HEK293 (cell line): ENCODE measurements around the gene PTPDC1.
A peak's percentile ranks its signal among the peaks of the same experiment; 100 is the strongest.

Source experiments
- CTCF ChIA-PET: fragments of 350-600 bp; formaldehyde crosslinking; extraction: SDS; loops from one replicate; lab custom pipeline; 2021; ENCODE audit warnings: antibody characterized with exemption; lab: Yijun Ruan, JAX
- POLR2A ChIA-PET: fragments of 300-600 bp; formaldehyde crosslinking; extraction: SDS; loops from one replicate; lab custom pipeline; 2020; ENCODE audit warnings: antibody characterized with exemption, inconsistent platforms; lab: Yijun Ruan, JAX
- H3K27ac ChIP-seq: fragments of 200-500 bp; sonication (Bioruptor generic); 2 replicates; pipeline ENCODE4 v1.5.1; 2014; ENCODE audit warnings: low read depth, low read length, control low read depth, inconsistent platforms; ENCODE audit errors: extremely low read depth
- H3K36me3 ChIP-seq, 2 experiments: fragments of 200-500 bp in 1 of 2; sonication (Bioruptor generic) in 1 of 2; 1 replicate in 1 of 2; 2 replicates in 1 of 2; pipeline ENCODE4 v1.5.1; 2014 to 2017; ENCODE audit warnings: inconsistent platforms in 2 of 2, low read length in 2 of 2; ENCODE audit not compliant: control insufficient read depth in 2 of 2, insufficient read depth in 1 of 2
- H3K4me1 ChIP-seq: fragments of 200-500 bp; sonication (Bioruptor generic); 2 replicates; pipeline ENCODE4 v1.5.1; 2014; ENCODE audit warnings: mild to moderate bottlenecking, low read length, inconsistent platforms; ENCODE audit not compliant: control insufficient read depth, insufficient read depth
- H3K4me3 ChIP-seq: 2 replicates; pipeline ENCODE4 v1.5.1; 2011; ENCODE audit warnings: low read depth, mild to moderate bottlenecking, control low read depth, low read length, moderate library complexity
- H3K9me3 ChIP-seq: fragments of 200-500 bp; sonication (Bioruptor generic); 2 replicates; pipeline ENCODE4 v1.5.1; 2014; ENCODE audit warnings: low read depth, low read length, inconsistent platforms; ENCODE audit not compliant: control insufficient read depth, insufficient read depth
- BCL11A ChIP-seq: fragments of 450-650 bp; formaldehyde crosslinking; IDR thresholded peaks from 2 replicates; pipeline ENCODE4 v1.5.1; 2016; ENCODE audit warnings: low read depth, missing biosample characterization, missing genetic modification characterization
- EGR2 ChIP-seq: fragments of 450-650 bp; formaldehyde crosslinking; IDR thresholded peaks from 2 replicates; pipeline ENCODE4 v1.5.1; 2016; ENCODE audit warnings: low read depth, missing biosample characterization, missing genetic modification characterization
- FEZF1 ChIP-seq: fragments of 450-650 bp; formaldehyde crosslinking; IDR thresholded peaks from 2 replicates; pipeline ENCODE4 v1.5.1; 2016; ENCODE audit warnings: missing biosample characterization, missing genetic modification characterization
- GLIS2 ChIP-seq: fragments of 450-650 bp; formaldehyde crosslinking; IDR thresholded peaks from 2 replicates; pipeline ENCODE4 v1.5.1; 2016; ENCODE audit warnings: missing biosample characterization, missing genetic modification characterization
- KLF7 ChIP-seq: fragments of 450-650 bp; formaldehyde crosslinking; IDR thresholded peaks from 2 replicates; pipeline ENCODE4 v1.5.1; 2016; ENCODE audit warnings: missing biosample characterization, missing genetic modification characterization, borderline replicate concordance
- SETDB1 ChIP-seq: IDR thresholded peaks from one replicate; pipeline ENCODE4 v1.6.1; 2017; ENCODE audit warnings: mild to moderate bottlenecking, low read length, moderate library complexity, mixed read lengths; ENCODE audit not compliant: insufficient read length
- YY2 ChIP-seq: fragments of 450-650 bp; formaldehyde crosslinking; IDR thresholded peaks from 2 replicates; pipeline ENCODE4 v1.5.1; 2016; ENCODE audit warnings: missing biosample characterization, missing genetic modification characterization
- ZNF140 ChIP-seq: fragments of 450-650 bp; formaldehyde crosslinking; IDR thresholded peaks from 2 replicates; pipeline ENCODE4 v1.5.1; 2016; ENCODE audit warnings: missing biosample characterization, missing genetic modification characterization
- ZNF19 ChIP-seq: fragments of 450-650 bp; formaldehyde crosslinking; IDR thresholded peaks from 2 replicates; pipeline ENCODE4; 2016; ENCODE audit warnings: missing biosample characterization, missing genetic modification characterization, low read depth
- ZNF248 ChIP-seq: fragments of 450-650 bp; formaldehyde crosslinking; IDR thresholded peaks from 2 replicates; pipeline ENCODE4 v1.5.1; 2017; ENCODE audit warnings: missing biosample characterization, missing genetic modification characterization
- ZNF600 ChIP-seq: fragments of 450-650 bp; formaldehyde crosslinking; IDR thresholded peaks from 2 replicates; pipeline ENCODE4 v1.5.1; 2016; ENCODE audit warnings: missing biosample characterization, missing genetic modification characterization
- ZNF701 ChIP-seq: fragments of 450-650 bp; formaldehyde crosslinking; IDR thresholded peaks from 2 replicates; pipeline ENCODE4 v1.5.1; 2016; ENCODE audit warnings: missing biosample characterization, missing genetic modification characterization
- ZXDB ChIP-seq: fragments of 450-650 bp; formaldehyde crosslinking; IDR thresholded peaks from 2 replicates; pipeline ENCODE4 v1.5.1; 2016; ENCODE audit warnings: missing biosample characterization, missing genetic modification characterization
- TF ChIP-seq, protein P1 (sequence below): fragments of 450-650 bp; formaldehyde crosslinking; IDR thresholded peaks from 2 replicates; pipeline ENCODE4 v1.5.1; 2016; ENCODE audit warnings: missing biosample characterization, missing genetic modification characterization
- TF ChIP-seq, protein P2 (sequence below): fragments of 450-650 bp; formaldehyde crosslinking; IDR thresholded peaks from 2 replicates; pipeline ENCODE4 v1.5.1; 2016; ENCODE audit warnings: missing biosample characterization, missing genetic modification characterization
- TF ChIP-seq, protein P3 (sequence below): fragments of 450-650 bp; formaldehyde crosslinking; IDR thresholded peaks from 2 replicates; pipeline ENCODE4 v1.5.1; 2016; ENCODE audit warnings: missing biosample characterization, missing genetic modification characterization
- TF ChIP-seq, protein P4 (sequence below): fragments of 450-650 bp; formaldehyde crosslinking; IDR thresholded peaks from 2 replicates; pipeline ENCODE4 v1.5.1; 2016; ENCODE audit warnings: missing biosample characterization, missing genetic modification characterization

The PTPDC1 gene

GRCh38 chr9:94056442-94056974 is 27.8 kb upstream of the PTPDC1 start:
- no peak overlapping the region for H3K4me3 ChIP-seq
- CTCF ChIA-PET: interaction anchor here (1.0 to 1.5 kb wide), 3 partner anchors 10 to 157 kb away, joined by 3 to 11 read pairs (median 5); no protein-coding TSS in a partner anchor
- no peaks in the 10 kb centered on the region for H3K9me3 ChIP-seq
- no peaks in the 10 kb centered on the region for H3K36me3 ChIP-seq
- TF ChIP-seq, protein P1, sequence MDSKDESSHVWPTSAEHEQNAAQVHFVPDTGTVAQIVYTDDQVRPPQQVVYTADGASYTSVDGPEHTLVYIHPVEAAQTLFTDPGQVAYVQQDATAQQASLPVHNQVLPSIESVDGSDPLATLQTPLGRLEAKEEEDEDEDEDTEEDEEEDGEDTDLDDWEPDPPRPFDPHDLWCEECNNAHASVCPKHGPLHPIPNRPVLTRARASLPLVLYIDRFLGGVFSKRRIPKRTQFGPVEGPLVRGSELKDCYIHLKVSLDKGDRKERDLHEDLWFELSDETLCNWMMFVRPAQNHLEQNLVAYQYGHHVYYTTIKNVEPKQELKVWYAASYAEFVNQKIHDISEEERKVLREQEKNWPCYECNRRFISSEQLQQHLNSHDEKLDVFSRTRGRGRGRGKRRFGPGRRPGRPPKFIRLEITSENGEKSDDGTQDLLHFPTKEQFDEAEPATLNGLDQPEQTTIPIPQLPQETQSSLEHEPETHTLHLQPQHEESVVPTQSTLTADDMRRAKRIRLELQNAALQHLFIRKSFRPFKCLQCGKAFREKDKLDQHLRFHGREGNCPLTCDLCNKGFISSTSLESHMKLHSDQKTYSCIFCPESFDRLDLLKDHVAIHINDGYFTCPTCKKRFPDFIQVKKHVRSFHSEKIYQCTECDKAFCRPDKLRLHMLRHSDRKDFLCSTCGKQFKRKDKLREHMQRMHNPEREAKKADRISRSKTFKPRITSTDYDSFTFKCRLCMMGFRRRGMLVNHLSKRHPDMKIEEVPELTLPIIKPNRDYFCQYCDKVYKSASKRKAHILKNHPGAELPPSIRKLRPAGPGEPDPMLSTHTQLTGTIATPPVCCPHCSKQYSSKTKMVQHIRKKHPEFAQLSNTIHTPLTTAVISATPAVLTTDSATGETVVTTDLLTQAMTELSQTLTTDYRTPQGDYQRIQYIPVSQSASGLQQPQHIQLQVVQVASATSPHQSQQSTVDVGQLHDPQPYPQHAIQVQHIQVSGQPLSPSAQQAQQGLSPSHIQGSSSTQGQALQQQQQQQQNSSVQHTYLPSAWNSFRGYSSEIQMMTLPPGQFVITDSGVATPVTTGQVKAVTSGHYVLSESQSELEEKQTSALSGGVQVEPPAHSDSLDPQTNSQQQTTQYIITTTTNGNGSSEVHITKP: 0 out of 2 replicates have a peak, but pooled peaks have one; percentile 14
- TF ChIP-seq BCL11A (tag by site-specific recombination) (no peak), ZNF248 (no peak)
- POLR2A ChIA-PET: no interaction called here
- no peak overlapping the region for H3K27ac ChIP-seq
- H3K4me1 ChIP-seq: no peaks in the 10 kb centered on the region

DNA sequence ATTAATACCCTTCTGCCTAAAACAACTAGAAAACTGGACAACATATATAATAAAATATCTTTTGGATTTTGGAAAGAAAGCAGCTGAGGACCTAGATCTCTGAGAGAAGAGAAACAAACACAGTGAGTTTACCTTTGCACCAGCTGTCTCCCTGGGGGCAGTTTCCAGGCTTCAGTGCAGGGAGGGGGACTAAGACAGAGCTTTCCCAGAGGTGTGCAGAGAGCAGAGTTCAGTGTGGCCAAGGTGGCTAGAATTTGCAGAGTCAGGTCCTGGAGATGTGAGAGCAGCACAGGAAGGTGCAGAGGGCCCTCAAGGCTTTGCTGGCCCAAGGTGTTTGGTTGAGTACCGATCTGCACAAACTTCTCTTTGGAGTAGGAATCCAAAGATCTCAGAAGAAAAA is 26.3 kb upstream of the PTPDC1 start:
- POLR2A ChIA-PET: no interaction called here
- Histone ChIP-seq H3K4me1 (no peaks in the 10 kb centered on the region), H3K27ac (no peak overlapping the region), H3K36me3 (no peaks in the 10 kb centered on the region), H3K9me3 (no peaks in the 10 kb centered on the region), H3K4me3 (no peak overlapping the region)
- no peak for TF ChIP-seq ZNF701 (tag by site-specific recombination)
- no peak for TF ChIP-seq YY2 (tag by site-specific recombination)
- TF ChIP-seq EGR2 (tag by site-specific recombination): no peak
- TF ChIP-seq FEZF1 (tag by site-specific recombination): no peak
- TF ChIP-seq, protein P2, sequence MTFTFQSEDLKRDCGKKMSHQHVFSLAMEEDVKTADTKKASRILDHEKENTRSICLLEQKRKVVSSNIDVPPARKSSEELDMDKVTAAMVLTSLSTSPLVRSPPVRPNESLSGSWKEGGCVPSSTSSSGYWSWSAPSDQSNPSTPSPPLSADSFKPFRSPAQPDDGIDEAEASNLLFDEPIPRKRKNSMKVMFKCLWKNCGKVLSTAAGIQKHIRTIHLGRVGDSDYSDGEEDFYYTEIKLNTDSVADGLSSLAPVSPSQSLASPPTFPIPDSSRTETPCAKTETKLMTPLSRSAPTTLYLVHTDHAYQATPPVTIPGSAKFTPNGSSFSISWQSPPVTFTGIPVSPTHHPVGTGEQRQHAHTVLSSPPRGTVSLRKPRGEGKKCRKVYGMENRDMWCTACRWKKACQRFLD (tag by site-specific recombination): no peak
- TF ChIP-seq, protein P3, sequence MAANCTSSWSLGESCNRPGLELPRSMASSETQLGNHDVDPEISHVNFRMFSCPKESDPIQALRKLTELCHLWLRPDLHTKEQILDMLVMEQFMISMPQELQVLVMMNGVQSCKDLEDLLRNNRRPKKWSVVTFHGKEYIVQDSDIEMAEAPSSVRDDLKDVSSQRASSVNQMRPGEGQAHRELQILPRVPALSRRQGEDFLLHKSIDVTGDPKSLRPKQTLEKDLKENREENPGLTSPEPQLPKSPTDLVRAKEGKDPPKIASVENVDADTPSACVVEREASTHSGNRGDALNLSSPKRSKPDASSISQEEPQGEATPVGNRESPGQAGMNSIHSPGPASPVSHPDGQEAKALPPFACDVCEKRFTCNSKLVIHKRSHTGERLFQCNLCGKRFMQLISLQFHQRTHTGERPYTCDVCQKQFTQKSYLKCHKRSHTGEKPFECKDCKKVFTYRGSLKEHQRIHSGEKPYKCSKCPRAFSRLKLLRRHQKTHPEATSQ (tag by site-specific recombination): no peak
- no peak for TF ChIP-seq ZNF19 (tag by site-specific recombination)
- TF ChIP-seq KLF7 (tag by site-specific recombination): no peak
- CTCF ChIA-PET: interaction anchor here (0.6 to 3.2 kb wide), 5 partner anchors 27 to 896 kb away, joined by 3 to 17 read pairs (median 5); no protein-coding TSS in a partner anchor

GRCh38 chr9:94061864-94062263 is 22.4 kb upstream of the PTPDC1 start:
- ChIA-PET CTCF (interaction anchor here (6.2 kb wide), 1 partner anchor 151 kb away, joined by 157 read pairs; no protein-coding TSS in a partner anchor), POLR2A (no interaction called here)
- H3K4me3 ChIP-seq: no peak overlapping the region

More at GRCh38 chr9:94061864-94062263, 22.4 kb upstream of the PTPDC1 start:
- TF ChIP-seq ZNF600 (tag by site-specific recombination): no peak
- peak; percentile 49 for TF ChIP-seq SETDB1
- TF ChIP-seq ZXDB: no peak
- no peak for TF ChIP-seq ZNF140
- no peak for TF ChIP-seq GLIS2
- TF ChIP-seq, protein P4, sequence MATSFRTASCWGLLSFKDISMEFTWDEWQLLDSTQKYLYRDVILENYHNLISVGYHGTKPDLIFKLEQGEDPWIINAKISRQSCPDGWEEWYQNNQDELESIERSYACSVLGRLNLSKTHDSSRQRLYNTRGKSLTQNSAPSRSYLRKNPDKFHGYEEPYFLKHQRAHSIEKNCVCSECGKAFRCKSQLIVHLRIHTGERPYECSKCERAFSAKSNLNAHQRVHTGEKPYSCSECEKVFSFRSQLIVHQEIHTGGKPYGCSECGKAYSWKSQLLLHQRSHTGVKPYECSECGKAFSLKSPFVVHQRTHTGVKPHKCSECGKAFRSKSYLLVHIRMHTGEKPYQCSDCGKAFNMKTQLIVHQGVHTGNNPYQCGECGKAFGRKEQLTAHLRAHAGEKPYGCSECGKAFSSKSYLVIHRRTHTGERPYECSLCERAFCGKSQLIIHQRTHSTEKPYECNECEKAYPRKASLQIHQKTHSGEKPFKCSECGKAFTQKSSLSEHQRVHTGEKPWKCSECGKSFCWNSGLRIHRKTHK (tag by site-specific recombination): no peak
- Histone ChIP-seq H3K4me1 (no peaks in the 10 kb centered on the region), H3K27ac (no peak overlapping the region), H3K36me3 (no peaks in the 10 kb centered on the region), H3K9me3 (no peaks in the 10 kb centered on the region)
